ENCODE measurements around the gene POLG. TPM values are rescaled to one million over a fixed set of nuclear protein-coding genes. Genes with fewer than 3 reads are reported as not detected.

Gene POLG
- total and polyA plus RNA-seq, 2 donors (not counting 1 experiment from before 2014, with no cell fraction given) = 81.1 to 144 TPM

- Histone ChIP-seq H3K4me3 (ENCODE audit: control extremely low read depth in 1 of 5, extremely low read depth in 1 of 5, insufficient read depth in 1 of 5, low read depth in 2 of 5, low read length in 4 of 5) (peak overlapping the region; percentile 28 to 57 (median 51)), H4K20me1 (ENCODE audit: control insufficient read depth, insufficient read depth, low read length, poor library complexity, severe bottlenecking) (no peaks in the 10 kb centered on the region), H3K79me2 (ENCODE audit: control insufficient read depth, insufficient read depth, low read length) (no peaks in the 10 kb centered on the region), H3K4me2 (replicated peaks; ENCODE audit: low read depth, low read length, poor library complexity, severe bottlenecking) (peak overlapping the region; percentile 88), H3K9ac (ENCODE audit: low read length) (peak overlapping the region; percentile 50), H3K36me3 (replicated peaks in 1 of 2; ENCODE audit: control extremely low read depth in 1 of 2, control insufficient read depth in 1 of 2, extremely low read depth in 1 of 2, insufficient read depth in 2 of 2, low read length in 1 of 2) (no peaks in the 10 kb centered on the region), H3K27me3 (replicated peaks in 1 of 4; ENCODE audit: control extremely low read depth in 1 of 4, control insufficient read depth in 3 of 4, insufficient read depth in 4 of 4, low read length in 3 of 4) (peaks cover 0 to 81% (median 66%) of the 10 kb centered on the region in 4 experiments), H3K4me1 (ENCODE audit: control insufficient read depth in 2 of 2, insufficient read depth in 2 of 2, low read length in 2 of 2) (peaks cover 20 to 29% of the 10 kb centered on the region in 2 donors), H3K9me3 (ENCODE audit: control extremely low read depth in 1 of 3, control insufficient read depth in 2 of 3, insufficient read depth in 1 of 3, low read length in 2 of 3) (peaks cover 0 to 27% (median 0%) of the 10 kb centered on the region in 3 donors), H2AFZ (ENCODE audit: insufficient read depth, low read depth, low read length, poor library complexity, severe bottlenecking) (peak overlapping the region; percentile 75), H3K27ac (ENCODE audit: low read length in 2 of 2) (no peak overlapping the region)
- TF ChIP-seq, protein P1, sequence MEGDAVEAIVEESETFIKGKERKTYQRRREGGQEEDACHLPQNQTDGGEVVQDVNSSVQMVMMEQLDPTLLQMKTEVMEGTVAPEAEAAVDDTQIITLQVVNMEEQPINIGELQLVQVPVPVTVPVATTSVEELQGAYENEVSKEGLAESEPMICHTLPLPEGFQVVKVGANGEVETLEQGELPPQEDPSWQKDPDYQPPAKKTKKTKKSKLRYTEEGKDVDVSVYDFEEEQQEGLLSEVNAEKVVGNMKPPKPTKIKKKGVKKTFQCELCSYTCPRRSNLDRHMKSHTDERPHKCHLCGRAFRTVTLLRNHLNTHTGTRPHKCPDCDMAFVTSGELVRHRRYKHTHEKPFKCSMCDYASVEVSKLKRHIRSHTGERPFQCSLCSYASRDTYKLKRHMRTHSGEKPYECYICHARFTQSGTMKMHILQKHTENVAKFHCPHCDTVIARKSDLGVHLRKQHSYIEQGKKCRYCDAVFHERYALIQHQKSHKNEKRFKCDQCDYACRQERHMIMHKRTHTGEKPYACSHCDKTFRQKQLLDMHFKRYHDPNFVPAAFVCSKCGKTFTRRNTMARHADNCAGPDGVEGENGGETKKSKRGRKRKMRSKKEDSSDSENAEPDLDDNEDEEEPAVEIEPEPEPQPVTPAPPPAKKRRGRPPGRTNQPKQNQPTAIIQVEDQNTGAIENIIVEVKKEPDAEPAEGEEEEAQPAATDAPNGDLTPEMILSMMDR (IDR thresholded peaks at IDR 0.05) = no peak
- TF ChIP-seq EZH2 (IDR thresholded peaks at IDR 0.05; ENCODE audit: borderline replicate concordance, insufficient read depth, low read depth, low read length, poor library complexity, severe bottlenecking) = no peak
- Mint-ChIP-seq H3K27me3 (peaks cover 72% of the 10 kb centered on the region), H3K9me3 (ENCODE audit: insufficient read depth) (no peaks in the 10 kb centered on the region), H3K27ac (peak overlapping the region; percentile 81), H3K4me1 (peaks cover 14% of the 10 kb centered on the region), H3K4me3 (peak overlapping the region; percentile 81)
- ChIA-PET POLR2A (interaction anchor here (0.5 kb wide), 1 partner anchor 11 kb away, joined by 3 read pairs; no protein-coding TSS in a partner anchor), CTCF (interaction anchor here (1.2 to 6.4 kb wide), 3 partner anchors 15 to 21 kb away, joined by 3 to 39 read pairs (median 5); no protein-coding TSS in a partner anchor)
- intact Hi-C loops (cut with micrococcal nuclease) = no loop called here
- peak; percentile 64 for DNase-seq
- 11% methylated on average over 76 of the region's 76 CpGs for WGBS (ENCODE audit: insufficient coverage)
- peak; percentile 65 for ATAC-seq (ENCODE audit: low read depth)
Measured at GRCh38 chr15:89378296-89379151, 43.9 kb upstream of the POLG start.

Data from B cell (primary cell).